GM21528 (cell line): Measurements from ENCODE around the gene TRIM68.

Experiments used
- ATAC-seq: cut with Tn5 transposase; IDR thresholded peaks from one replicate; pipeline ENCODE4 v1.9.1; 2021; ENCODE audit warnings: mild to moderate bottlenecking, moderate library complexity; ENCODE audit not compliant: unreplicated experiment, low FRiP score

The TRIM68 gene, protein sequence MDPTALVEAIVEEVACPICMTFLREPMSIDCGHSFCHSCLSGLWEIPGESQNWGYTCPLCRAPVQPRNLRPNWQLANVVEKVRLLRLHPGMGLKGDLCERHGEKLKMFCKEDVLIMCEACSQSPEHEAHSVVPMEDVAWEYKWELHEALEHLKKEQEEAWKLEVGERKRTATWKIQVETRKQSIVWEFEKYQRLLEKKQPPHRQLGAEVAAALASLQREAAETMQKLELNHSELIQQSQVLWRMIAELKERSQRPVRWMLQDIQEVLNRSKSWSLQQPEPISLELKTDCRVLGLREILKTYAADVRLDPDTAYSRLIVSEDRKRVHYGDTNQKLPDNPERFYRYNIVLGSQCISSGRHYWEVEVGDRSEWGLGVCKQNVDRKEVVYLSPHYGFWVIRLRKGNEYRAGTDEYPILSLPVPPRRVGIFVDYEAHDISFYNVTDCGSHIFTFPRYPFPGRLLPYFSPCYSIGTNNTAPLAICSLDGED

DNA sequence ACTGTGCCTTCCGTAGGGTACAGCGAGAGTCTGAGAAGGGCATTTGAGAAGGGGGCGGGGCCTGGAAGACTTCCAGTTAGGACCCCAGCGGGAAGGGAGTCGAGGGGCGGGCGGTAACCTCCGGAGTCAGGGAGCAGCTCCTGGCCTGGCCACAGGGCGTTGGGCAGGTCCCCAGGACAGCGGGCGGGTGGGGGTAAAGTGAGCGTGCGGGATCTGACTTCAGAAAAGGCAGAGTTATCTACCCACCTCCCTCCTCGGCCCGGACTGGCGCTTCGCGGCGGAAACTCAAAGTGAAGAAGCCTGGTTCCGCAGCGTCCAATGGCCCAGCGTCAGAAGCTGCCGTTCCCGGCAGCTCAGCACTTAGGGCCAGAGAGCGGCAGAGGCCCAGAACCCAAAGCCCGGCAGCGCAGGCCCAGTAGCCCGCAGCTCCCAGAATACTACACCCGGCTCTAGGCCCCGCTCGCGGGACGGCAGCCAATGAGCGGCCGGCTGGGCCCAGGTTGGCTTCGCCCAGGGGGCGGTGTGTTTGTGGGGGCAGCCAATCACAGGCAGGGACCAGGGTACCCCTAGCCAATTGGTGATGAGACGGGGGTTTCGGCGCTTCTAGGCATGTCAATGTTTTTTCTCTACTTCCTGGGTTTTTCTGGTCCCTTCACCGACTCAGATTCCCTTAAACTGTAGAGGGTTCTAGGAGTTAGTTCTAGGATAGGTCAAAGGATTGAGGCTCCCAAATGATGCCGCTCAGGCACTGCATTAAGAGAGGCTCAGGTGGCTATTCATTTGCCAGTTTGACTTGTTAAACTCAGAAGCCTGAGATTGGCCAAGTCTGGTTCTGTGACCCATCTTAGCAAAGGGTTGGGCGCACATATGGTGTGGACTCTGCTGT lies at the start of gene TRIM68:
Gene TRIM68 (minus strand): TSS at position 451 of the 886 bp plus-strand sequence. CDS start 2,727 bp downstream, outside the sequence.
- ATAC-seq = peak; percentile 100

DNA sequence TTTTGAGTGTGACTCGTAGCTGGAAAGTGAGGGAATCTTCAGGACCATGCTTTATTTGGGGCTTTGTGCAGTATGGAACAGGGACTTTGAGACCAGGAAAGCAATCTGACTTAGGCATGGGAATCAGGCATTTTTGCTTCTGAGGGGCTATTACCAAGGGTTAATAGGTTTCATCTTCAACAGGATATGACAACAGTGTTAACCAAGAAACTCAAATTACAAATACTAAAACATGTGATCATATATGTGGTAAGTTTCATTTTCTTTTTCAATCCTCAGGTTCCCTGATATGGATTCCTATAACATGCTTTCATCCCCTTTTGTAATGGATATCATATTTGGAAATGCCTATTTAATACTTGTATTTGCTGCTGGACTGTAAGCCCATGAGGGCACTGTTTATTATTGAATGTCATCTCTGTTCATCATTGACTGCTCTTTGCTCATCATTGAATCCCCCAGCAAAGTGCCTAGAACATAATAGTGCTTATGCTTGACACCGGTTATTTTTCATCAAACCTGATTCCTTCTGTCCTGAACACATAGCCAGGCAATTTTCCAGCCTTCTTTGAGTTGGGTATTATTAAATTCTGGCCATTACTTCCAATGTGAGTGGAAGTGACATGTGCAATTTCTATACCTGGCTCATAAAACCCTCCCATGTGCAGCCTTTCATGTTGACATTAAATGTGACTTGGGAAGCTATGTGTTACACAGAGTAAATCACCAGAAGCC lies 46.8 kb upstream of the TRIM68 start:
- ATAC-seq = no peak

DNA sequence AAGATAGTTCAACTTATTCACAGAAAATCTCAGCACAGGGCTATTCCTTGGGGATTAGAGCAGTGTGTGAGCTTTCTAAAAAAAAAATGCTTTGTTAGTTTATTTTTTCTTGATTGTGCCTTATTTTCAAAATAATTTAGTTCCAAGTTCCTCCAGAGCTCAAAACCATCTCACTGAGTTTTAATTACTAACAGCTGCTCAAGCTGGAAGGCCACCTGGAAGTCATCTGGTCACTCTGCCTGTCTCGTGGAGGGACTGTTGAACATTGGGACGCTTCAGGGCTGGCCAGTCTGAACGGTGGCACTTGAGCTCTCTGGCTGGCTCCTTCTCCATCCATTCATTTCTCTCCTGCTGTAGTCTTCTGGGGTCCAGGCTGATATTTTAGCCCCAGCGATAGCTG lies 39.7 kb upstream of the TRIM68 start:
- ATAC-seq = no peak

GRCh38 chr11:4645974-4646373 lies 37.9 kb upstream of the TRIM68 start:
- no peak for ATAC-seq

GRCh38 chr11:4644233-4644632 lies 36.2 kb upstream of the TRIM68 start:
- no peak for ATAC-seq

GRCh38 chr11:4643682-4644081 lies 35.7 kb upstream of the TRIM68 start, which contains the start of gene OR51E1:
OR51E1 (plus strand) TSS chr11:4643982; CDS start chr11:4652527, 8,545 bp downstream.
- no peak for ATAC-seq

DNA sequence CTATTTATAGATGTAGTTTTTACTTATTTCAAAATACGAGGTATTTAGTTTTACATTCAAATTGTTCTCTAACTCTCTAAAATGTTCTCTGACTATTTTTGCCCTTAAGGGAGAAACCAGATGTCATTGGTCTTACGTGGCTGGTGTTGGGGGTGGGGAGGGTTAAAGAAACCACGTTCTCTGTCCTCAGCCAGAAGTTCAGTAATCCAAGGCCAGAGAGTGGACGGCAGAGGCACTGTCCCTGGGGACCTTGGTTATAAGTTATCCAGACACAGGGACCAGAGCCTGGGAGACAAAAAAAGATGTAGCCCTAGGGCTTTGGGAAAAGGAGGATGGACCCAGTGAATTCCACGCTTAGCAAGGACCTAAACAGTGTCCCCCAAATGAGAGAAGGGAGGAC lies 35.0 kb upstream of the TRIM68 start:
- ATAC-seq = no peak

DNA sequence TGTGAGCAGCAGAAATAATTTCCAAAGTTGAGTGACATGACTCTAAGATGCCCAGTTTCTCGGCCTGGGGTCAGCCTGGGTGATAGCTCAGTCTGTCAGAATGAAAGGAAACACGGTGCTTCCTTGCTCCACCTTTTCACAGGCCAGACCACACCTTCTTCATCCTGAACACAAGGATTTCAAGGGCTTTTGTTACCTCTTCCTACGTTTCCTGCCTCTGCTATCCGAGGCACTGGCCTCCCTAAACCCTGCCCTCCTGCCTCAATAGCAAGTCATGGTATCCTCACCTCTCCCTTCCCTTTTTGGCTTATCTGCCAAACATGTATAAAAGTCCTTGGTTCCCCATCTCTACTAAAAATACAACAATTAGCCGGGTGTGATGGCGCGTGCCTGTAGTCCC lies 34.0 kb upstream of the TRIM68 start:
- ATAC-seq = no peak

DNA sequence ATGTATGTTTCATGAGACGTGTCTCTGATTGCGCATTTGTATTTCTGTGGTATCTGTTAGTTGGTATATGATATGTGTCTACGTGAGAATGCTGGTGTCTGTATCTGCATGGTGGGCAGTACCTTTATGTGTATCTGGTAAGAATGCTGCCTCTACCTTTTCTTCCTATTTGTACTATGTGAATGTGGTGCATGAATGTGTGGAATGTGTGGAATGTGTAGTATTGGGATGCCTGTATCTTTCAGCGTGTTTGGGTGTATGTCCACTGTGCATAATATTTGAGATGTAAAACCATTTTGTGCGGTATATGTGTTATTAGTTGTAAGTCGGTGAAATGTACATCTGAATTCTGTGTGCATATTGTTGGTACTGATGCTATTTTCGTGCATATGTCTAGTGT lies 33.5 kb upstream of the TRIM68 start:
- no peak for ATAC-seq

DNA sequence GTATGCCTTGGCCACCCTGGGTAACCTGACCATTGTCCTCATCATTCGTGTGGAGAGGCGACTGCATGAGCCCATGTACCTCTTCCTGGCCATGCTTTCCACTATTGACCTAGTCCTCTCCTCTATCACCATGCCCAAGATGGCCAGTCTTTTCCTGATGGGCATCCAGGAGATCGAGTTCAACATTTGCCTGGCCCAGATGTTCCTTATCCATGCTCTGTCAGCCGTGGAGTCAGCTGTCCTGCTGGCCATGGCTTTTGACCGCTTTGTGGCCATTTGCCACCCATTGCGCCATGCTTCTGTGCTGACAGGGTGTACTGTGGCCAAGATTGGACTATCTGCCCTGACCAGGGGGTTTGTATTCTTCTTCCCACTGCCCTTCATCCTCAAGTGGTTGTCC lies 31.9 kb upstream of the TRIM68 start:
- ATAC-seq = no peak

DNA sequence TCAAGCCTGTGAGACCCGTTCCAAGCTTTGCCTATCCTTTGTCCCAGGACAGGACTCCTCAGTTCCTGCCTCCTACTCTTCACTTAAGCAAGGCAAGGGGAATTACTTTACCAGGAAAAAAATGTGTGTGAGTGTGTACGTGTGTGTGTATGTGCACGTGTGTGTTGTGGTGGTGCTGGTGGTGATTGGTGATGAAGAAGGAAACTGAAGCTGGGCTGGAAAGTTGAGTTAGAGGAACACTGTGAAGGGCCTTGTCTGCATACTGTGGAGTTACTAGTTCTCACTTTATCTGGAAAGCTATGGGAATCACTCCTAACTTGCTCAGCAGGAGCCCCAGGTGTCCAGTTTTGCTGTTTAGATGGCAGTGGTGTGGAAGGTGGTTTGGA lies 29.6 kb upstream of the TRIM68 start:
- no peak for ATAC-seq

GRCh38 chr11:4636962-4637661 lies 29.1 kb upstream of the TRIM68 start, which contains the start of gene OR51D1:
OR51D1 (plus strand) TSS chr11:4637477; CDS start chr11:4639791, 2,314 bp downstream.
- ATAC-seq = peak; percentile 97

DNA sequence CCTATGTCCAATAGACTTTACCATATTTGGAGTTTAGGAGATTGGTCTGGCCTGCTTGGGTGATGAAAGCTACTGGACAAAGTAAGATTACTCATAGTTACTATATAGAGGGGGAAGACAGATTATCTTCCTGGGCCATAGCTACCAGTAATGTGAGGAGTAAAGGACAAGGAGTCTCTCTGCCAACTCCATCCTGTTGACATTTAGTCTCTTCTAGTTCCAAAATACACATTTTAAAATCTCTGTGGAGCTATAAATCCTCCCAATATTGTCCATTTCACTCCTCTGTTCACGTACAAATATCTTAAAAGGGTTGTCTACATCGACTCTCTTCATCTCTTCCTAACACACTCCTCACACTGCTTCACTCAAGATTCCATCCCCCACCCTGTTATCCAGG lies 28.1 kb upstream of the TRIM68 start:
- ATAC-seq = no peak

- ATAC-seq = no peak
These were observed 18.4 kb upstream of the TRIM68 start for GRCh38 chr11:4626207-4627099.

DNA sequence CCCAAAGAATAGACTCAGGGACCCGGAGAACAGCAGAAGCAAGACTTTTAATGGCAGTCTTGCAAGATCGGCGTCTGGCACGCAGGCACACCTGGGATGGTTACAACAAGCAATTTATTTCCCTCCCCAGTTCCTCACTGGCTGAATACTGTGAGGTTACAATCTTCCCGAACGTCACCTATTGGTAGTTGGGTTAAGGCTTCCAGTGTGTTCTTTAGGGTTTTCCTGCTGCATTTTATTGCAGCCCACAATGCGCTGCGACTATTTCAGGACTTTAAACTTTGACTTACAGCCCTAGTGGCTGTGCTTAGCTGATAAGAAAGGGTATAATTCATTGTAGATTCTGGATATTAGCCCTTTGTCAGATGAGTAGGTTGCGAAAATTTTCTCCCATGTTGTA lies 11.5 kb upstream of the TRIM68 start:
- no peak for ATAC-seq

DNA sequence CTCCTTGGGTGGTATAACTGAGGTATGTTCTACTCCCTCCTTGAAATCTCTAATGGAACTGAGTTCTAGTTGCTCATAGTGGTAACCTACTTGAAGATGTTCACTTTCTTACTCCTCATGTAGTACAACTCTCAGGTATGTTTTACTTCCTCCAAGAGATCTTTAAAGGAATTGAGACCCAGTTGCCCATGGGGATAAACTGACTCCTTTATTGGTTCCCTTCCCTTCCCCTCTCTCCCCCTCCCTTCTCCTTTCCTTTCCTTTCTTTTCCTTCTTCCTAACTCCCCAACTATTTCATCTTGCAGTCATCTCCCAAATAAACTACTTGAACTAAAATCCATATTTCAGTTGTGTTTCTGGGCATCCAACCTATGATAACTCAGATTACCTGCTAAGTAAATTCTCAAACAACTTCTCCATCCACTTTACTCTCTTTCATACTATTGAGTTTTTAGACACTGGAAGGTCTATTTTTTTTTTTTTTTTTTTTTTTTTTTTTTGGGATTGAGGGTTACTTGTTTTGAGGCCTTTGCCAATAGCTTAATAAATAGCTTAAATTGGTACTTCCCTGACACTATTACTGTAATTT lies 7.9 kb upstream of the TRIM68 start:
- no peak for ATAC-seq

GRCh38 chr11:4611986-4612385 lies 4.0 kb upstream of the TRIM68 start:
- ATAC-seq = no peak

DNA sequence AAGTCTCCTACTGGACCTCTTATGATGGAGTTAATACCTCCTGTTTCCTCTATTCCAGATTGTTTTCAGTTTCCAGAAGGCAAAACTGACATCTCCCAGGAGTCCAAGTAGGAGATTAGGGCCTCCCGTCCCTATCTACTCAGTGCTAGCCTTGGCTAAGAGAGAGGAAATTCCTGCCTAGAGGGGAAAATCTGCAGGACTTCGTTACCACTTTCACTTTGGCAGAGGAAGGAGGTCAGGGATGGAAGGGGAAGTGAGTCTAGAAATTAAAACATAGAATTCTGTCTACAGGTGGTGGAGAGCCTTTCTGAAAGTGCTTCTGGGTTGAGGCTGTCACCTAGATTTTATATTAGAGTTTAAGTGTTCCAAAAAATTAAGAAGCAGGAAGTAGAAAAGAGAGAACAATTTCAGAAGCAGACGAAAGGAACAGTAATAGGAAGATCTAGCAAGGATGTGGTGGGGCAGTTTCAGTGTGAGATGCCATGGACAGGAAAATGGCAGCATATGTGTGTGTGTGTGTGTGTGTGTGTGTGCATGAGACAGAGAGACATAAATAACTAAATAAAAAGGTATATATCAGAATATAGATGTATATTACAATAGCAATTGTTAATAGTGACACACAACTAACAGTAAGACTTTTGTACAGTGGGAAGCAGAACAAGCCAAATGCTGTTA lies 2.4 kb upstream of the TRIM68 start:
- ATAC-seq = no peak
